ENCODE data around the gene HECTD4. TPM values are rescaled to one million over a fixed set of nuclear protein-coding genes. Genes with fewer than 3 reads are reported as not detected.

Gene HECTD4
- total RNA-seq, 1 experiment from 2014 or later, result 31.2 TPM

- no TSS peak for BruUV-seq (replicated peaks)
These were observed 49.7 kb upstream of the HECTD4 start for GRCh38 chr12:112431965-112432364.

More at GRCh38 chr12:112431965-112432364, 49.7 kb upstream of the HECTD4 start:
- POLR2A ChIA-PET, result no interaction called here
- DNase-seq (ENCODE audit: low read depth, low spot score), result no peak
- intact Hi-C loops (cut with micrococcal nuclease), result no loop called here
- CTCF ChIA-PET, result no interaction called here
- RAD21 ChIA-PET (ENCODE audit: low non-redundant PET in 1 of 2, low total read pairs in 2 of 2, uncharacterized antibody in 2 of 2, unreplicated experiment in 2 of 2), result no interaction called here
- Histone ChIP-seq H4K20me1 (ENCODE audit: insufficient read depth) (peaks cover 7% of the 10 kb centered on the region; the same call in 1 of the 2 replicates), H3K4me2 (ENCODE audit: low read length) (no peak overlapping the region), H3K9me3 (ENCODE audit: control insufficient read depth in 1 of 2, insufficient read depth in 1 of 2, low read depth in 1 of 2, low read length in 2 of 2) (no peaks in the 10 kb centered on the region), H3K79me2 (ENCODE audit: insufficient read depth, low read length) (peaks cover 92% of the 10 kb centered on the region), H3K9me2 (ENCODE audit: insufficient read depth) (no peaks in the 10 kb centered on the region), H3K4me1 (ENCODE audit: control insufficient read depth in 1 of 2, insufficient read depth in 2 of 2, low read length in 2 of 2) (no peaks in the 10 kb centered on the region), H3K27ac (ENCODE audit: low read depth, low read length) (no peak overlapping the region), H3K27me3 (ENCODE audit: insufficient read depth, low read length) (no peaks in the 10 kb centered on the region), H2AFZ (ENCODE audit: low read depth, low read length, poor library complexity, severe bottlenecking) (no peak overlapping the region), H3K4me3 (replicated peaks in 1 of 2; ENCODE audit: low read depth in 1 of 2, low read length in 2 of 2) (no peak overlapping the region), H3K9ac (ENCODE audit: low read length) (no peak overlapping the region), H3K36me3 (ENCODE audit: control insufficient read depth in 1 of 2, insufficient read depth in 2 of 2, low read length in 2 of 2) (peaks cover 0 to 4% of the 10 kb centered on the region in 2 experiments; a peak in 1 of 4 replicates)
- ATAC-seq, result no peak
- TF ChIP-seq CEBPB (IDR thresholded peaks at IDR 0.05; ENCODE audit: low read depth) (no peak), MAX (IDR thresholded peaks at IDR 0.05) (no peak), ZNF274 (IDR thresholded peaks at IDR 0.05; ENCODE audit: low read depth, low read length) (no peak), RAD21 (IDR thresholded peaks at IDR 0.05; ENCODE audit: low read depth) (no peak)
- TF ChIP-seq, protein P1, sequence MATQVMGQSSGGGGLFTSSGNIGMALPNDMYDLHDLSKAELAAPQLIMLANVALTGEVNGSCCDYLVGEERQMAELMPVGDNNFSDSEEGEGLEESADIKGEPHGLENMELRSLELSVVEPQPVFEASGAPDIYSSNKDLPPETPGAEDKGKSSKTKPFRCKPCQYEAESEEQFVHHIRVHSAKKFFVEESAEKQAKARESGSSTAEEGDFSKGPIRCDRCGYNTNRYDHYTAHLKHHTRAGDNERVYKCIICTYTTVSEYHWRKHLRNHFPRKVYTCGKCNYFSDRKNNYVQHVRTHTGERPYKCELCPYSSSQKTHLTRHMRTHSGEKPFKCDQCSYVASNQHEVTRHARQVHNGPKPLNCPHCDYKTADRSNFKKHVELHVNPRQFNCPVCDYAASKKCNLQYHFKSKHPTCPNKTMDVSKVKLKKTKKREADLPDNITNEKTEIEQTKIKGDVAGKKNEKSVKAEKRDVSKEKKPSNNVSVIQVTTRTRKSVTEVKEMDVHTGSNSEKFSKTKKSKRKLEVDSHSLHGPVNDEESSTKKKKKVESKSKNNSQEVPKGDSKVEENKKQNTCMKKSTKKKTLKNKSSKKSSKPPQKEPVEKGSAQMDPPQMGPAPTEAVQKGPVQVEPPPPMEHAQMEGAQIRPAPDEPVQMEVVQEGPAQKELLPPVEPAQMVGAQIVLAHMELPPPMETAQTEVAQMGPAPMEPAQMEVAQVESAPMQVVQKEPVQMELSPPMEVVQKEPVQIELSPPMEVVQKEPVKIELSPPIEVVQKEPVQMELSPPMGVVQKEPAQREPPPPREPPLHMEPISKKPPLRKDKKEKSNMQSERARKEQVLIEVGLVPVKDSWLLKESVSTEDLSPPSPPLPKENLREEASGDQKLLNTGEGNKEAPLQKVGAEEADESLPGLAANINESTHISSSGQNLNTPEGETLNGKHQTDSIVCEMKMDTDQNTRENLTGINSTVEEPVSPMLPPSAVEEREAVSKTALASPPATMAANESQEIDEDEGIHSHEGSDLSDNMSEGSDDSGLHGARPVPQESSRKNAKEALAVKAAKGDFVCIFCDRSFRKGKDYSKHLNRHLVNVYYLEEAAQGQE (IDR thresholded peaks at IDR 0.05; ENCODE audit: low read depth), result no peak
